ENCODE data around the gene A4GALT. TPM values are rescaled to one million over a fixed set of nuclear protein-coding genes. Genes with fewer than 3 reads are reported as not detected.

Gene A4GALT
- total and polyA plus RNA-seq, 2 donors (not counting 3 experiments of a cell fraction or from before 2014, with no cell fraction given) = 5.4 to 20.7 TPM

- FAIRE-seq (no peak), DNase-seq (ENCODE audit: low read depth, low spot score) (no peak)
- intact Hi-C loops (cut with micrococcal nuclease) (no loop called here), dilution Hi-C loops (cut with MboI; ENCODE audit: extremely low pct_ligation_motif_present, low sequenced_read_pairs) (no loop called here)
- no peaks in the 10 kb centered on the region for H4K20me1 ChIP-seq (replicated peaks; ENCODE audit: control insufficient read depth, extremely low read depth, insufficient read depth, low read length)
- no TSS peak for BruUV-seq (replicated peaks)
- H3K9ac ChIP-seq (replicated peaks; ENCODE audit: extremely low read depth, insufficient read depth, low read length) = no peak overlapping the region
- CTCF ChIA-PET = no interaction called here
- H3K36me3 ChIP-seq (ENCODE audit: control insufficient read depth in 2 of 2, extremely low read depth in 1 of 2, insufficient read depth in 2 of 2, low read length in 2 of 2) = no peaks in the 10 kb centered on the region
- no peak overlapping the region for H3K27ac ChIP-seq (ENCODE audit: insufficient read depth, low read depth, low read length)
- POLR2A ChIA-PET = no interaction called here
- no peak overlapping the region for H3K4me2 ChIP-seq (ENCODE audit: insufficient read depth, low read length)
- H3K79me2 ChIP-seq (ENCODE audit: control insufficient read depth, insufficient read depth, low read length) = no peaks in the 10 kb centered on the region
- TF ChIP-seq CTCF (IDR thresholded peaks at IDR 0.05; ENCODE audit: extremely low read depth in 1 of 2, insufficient read depth in 1 of 2, low read depth in 1 of 2, low read length in 2 of 2) (no peak), MYC (IDR thresholded peaks at IDR 0.05; ENCODE audit: low read depth, low read length) (no peak), POLR2AphosphoS5 (IDR thresholded peaks at IDR 0.05; ENCODE audit: insufficient read depth, low read depth, low read length) (no peak), JUN (IDR thresholded peaks at IDR 0.05; ENCODE audit: borderline replicate concordance, insufficient read depth, insufficient read length, low read depth) (no peak), EZH2 (IDR thresholded peaks at IDR 0.05; ENCODE audit: borderline replicate concordance, low read depth, low read length, severe bottlenecking) (no peak), GATA2 (IDR thresholded peaks at IDR 0.05; ENCODE audit: insufficient read depth, insufficient read length, low read depth, low read length) (no peak), POLR2A (IDR thresholded peaks at IDR 0.05; ENCODE audit: low read depth, low read length) (no peak), FOS (IDR thresholded peaks at IDR 0.05; ENCODE audit: borderline replicate concordance, insufficient read depth, low read length) (no peak)
- TF ChIP-seq, protein P1, sequence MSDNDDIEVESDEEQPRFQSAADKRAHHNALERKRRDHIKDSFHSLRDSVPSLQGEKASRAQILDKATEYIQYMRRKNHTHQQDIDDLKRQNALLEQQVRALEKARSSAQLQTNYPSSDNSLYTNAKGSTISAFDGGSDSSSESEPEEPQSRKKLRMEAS (IDR thresholded peaks at IDR 0.05; ENCODE audit: insufficient read depth, insufficient read length) = no peak
- H3K4me3 ChIP-seq (replicated peaks in 1 of 3; ENCODE audit: insufficient read depth in 1 of 3, low read depth in 1 of 3, low read length in 3 of 3) = no peak overlapping the region
- H3K9me3 ChIP-seq (replicated peaks; ENCODE audit: control insufficient read depth, insufficient read depth, low read length) = no peaks in the 10 kb centered on the region
- H3K4me1 ChIP-seq (ENCODE audit: control insufficient read depth, extremely low read depth, insufficient read depth, low read length) = no peaks in the 10 kb centered on the region
- H2AFZ ChIP-seq (ENCODE audit: low read depth, low read length) = no peak overlapping the region
- H3K27me3 ChIP-seq (ENCODE audit: control insufficient read depth in 2 of 2, insufficient read depth in 2 of 2, low read length in 2 of 2) = no peaks in the 10 kb centered on the region
- no peaks in the 10 kb centered on the region for H3K9me1 ChIP-seq (replicated peaks; ENCODE audit: control insufficient read depth, extremely low read depth, insufficient read depth, low read length)
Measured at GRCh38 chr22:42769238-42769573, 48.5 kb upstream of the A4GALT start.
